Measurements from ENCODE around the gene UBAC2.

The UBAC2 gene

GRCh38 chr13:99311748-99312492 is 111.3 kb downstream of the UBAC2 start:
- Histone ChIP-seq H3K36me3 (ENCODE audit: insufficient read depth, low read length) (peaks cover 35% of the 10 kb centered on the region), H4K20me1 (ENCODE audit: insufficient read depth, low read length) (peaks cover 7% of the 10 kb centered on the region), H3K79me2 (ENCODE audit: insufficient read depth, low read length) (peaks cover 9% of the 10 kb centered on the region; the same call in 1 of the 2 replicates), H3K4me1 (ENCODE audit: insufficient read depth, low read length) (no peaks in the 10 kb centered on the region), H3K4me3 (ENCODE audit: low read depth in 1 of 2, low read length in 2 of 2) (no peak overlapping the region), H3K27me3 (ENCODE audit: insufficient read depth, low read length, poor library complexity) (no peaks in the 10 kb centered on the region), H3K9ac (ENCODE audit: low read depth, low read length) (no peak overlapping the region), H2AFZ (ENCODE audit: low read depth, low read length) (no peak overlapping the region), H3K27ac (ENCODE audit: low read length) (no peak overlapping the region), H3K4me2 (ENCODE audit: insufficient read depth, low read length) (no peak overlapping the region), H3K9me3 (ENCODE audit: insufficient read depth, low read length, severe bottlenecking) (no peaks in the 10 kb centered on the region)
- DNase-seq (no peak), ATAC-seq (ENCODE audit: insufficient read depth, low read depth) (no peak)
- TF ChIP-seq CTCF (IDR thresholded peaks at IDR 0.05; ENCODE audit: borderline replicate concordance, extremely low read depth, low read length, poor library complexity, severe bottlenecking) (no peak), EZH2 (IDR thresholded peaks at IDR 0.05; ENCODE audit: borderline replicate concordance, low read depth, low read length, severe bottlenecking) (no peak)

- ATAC-seq (ENCODE audit: insufficient read depth, low read depth) (no peak), DNase-seq (no peak)
- Histone ChIP-seq H3K36me3 (ENCODE audit: insufficient read depth, low read length) (peaks cover 41% of the 10 kb centered on the region), H3K79me2 (ENCODE audit: insufficient read depth, low read length) (peaks cover 9% of the 10 kb centered on the region; the same call in 1 of the 2 replicates), H3K4me1 (ENCODE audit: insufficient read depth, low read length) (no peaks in the 10 kb centered on the region), H3K27ac (ENCODE audit: low read length) (no peak overlapping the region), H3K4me2 (ENCODE audit: insufficient read depth, low read length) (no peak overlapping the region), H3K9ac (ENCODE audit: low read depth, low read length) (no peak overlapping the region), H2AFZ (ENCODE audit: low read depth, low read length) (no peak overlapping the region), H3K9me3 (ENCODE audit: insufficient read depth, low read length, severe bottlenecking) (no peaks in the 10 kb centered on the region), H3K4me3 (ENCODE audit: low read depth in 1 of 2, low read length in 2 of 2) (no peak overlapping the region), H4K20me1 (ENCODE audit: insufficient read depth, low read length) (peaks cover 7% of the 10 kb centered on the region), H3K27me3 (ENCODE audit: insufficient read depth, low read length, poor library complexity) (no peaks in the 10 kb centered on the region)
- TF ChIP-seq CTCF (IDR thresholded peaks at IDR 0.05; ENCODE audit: borderline replicate concordance, extremely low read depth, low read length, poor library complexity, severe bottlenecking) (no peak), EZH2 (IDR thresholded peaks at IDR 0.05; ENCODE audit: borderline replicate concordance, low read depth, low read length, severe bottlenecking) (no peak)
Observed at GRCh38 chr13:99312493-99312883, 111.8 kb downstream of the UBAC2 start.

- H3K9ac ChIP-seq (ENCODE audit: low read depth, low read length) = no peak overlapping the region
- H3K9me3 ChIP-seq (ENCODE audit: insufficient read depth, low read length, severe bottlenecking) = no peaks in the 10 kb centered on the region
- TF ChIP-seq EZH2 (IDR thresholded peaks at IDR 0.05; ENCODE audit: borderline replicate concordance, low read depth, low read length, severe bottlenecking) (no peak), CTCF (IDR thresholded peaks at IDR 0.05; ENCODE audit: borderline replicate concordance, extremely low read depth, low read length, poor library complexity, severe bottlenecking) (no peak)
- H3K4me1 ChIP-seq (ENCODE audit: insufficient read depth, low read length) = no peaks in the 10 kb centered on the region
- DNase-seq (no peak), ATAC-seq (ENCODE audit: insufficient read depth, low read depth) (no peak)
- H3K4me2 ChIP-seq (ENCODE audit: insufficient read depth, low read length) = no peak overlapping the region
- H3K4me3 ChIP-seq (ENCODE audit: low read depth in 1 of 2, low read length in 2 of 2) = no peak overlapping the region
- H2AFZ ChIP-seq (ENCODE audit: low read depth, low read length) = no peak overlapping the region
- H3K36me3 ChIP-seq (ENCODE audit: insufficient read depth, low read length) = peaks cover 37% of the 10 kb centered on the region
- H4K20me1 ChIP-seq (ENCODE audit: insufficient read depth, low read length) = peaks cover 7% of the 10 kb centered on the region
- 0 out of 2 replicates have a peak, but pooled peaks cover 4% of the 10 kb centered on the region for H3K79me2 ChIP-seq (ENCODE audit: insufficient read depth, low read length)
- H3K27ac ChIP-seq (ENCODE audit: low read length) = no peak overlapping the region
- H3K27me3 ChIP-seq (ENCODE audit: insufficient read depth, low read length, poor library complexity) = no peaks in the 10 kb centered on the region
Observed at GRCh38 chr13:99313501-99313900, 112.8 kb downstream of the UBAC2 start.

Data from DND-41 (cell line).